ENCODE measurements around the gene HCFC1. TPM values are rescaled to one million over a fixed set of nuclear protein-coding genes. Genes with fewer than 3 reads are reported as not detected.
A peak's percentile ranks its signal among the peaks of the same experiment; 100 is the strongest.

Gene HCFC1
- polyA plus RNA-seq, 3 donors = 1.9 to 21.8 (median 3.8) TPM

DNA sequence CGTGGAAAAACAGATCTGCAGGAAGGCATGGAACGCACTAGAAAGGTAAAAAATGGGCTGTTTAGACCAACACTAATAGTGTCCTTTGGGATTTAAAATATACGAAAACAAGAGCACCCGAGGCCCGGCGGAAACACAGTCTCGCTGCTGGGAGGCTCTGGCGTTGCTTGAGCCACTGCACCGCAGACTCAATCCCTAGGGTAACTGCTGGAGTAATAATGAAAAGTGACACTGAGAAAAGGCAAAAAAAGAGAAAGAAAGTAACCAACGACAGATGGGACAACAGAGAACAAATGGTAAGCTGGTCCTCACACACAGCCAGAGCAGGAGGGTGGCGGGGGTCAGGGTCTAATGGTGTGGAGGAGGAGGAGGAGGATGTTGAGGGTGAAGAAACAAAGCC, 32.7 kb upstream of the HCFC1 start:
- intact Hi-C loops (cut with micrococcal nuclease) = no loop called here
- peaks cover 56% of the 10 kb centered on the region for H3K4me1 Mint-ChIP-seq
- peaks cover 0 to 45% (median 0%) of the 10 kb centered on the region in 3 donors for H3K27me3 Mint-ChIP-seq (ENCODE audit: low read depth in 3 of 3)
- peak overlapping the region in 1 of 7 donors; percentile 52 for H3K27ac Mint-ChIP-seq
- Histone ChIP-seq H3K27ac (ENCODE audit: low read depth in 1 of 2, low read length in 2 of 2) (no peak overlapping the region), H3K79me2 (ENCODE audit: insufficient read depth, low read length) (no peaks in the 10 kb centered on the region), H3K9me3 (replicated peaks in 1 of 2; ENCODE audit: control insufficient read depth in 1 of 2, insufficient read depth in 1 of 2, low read length in 2 of 2) (peaks cover 0 to 5% of the 10 kb centered on the region in 2 donors), H3K4me1 (ENCODE audit: control insufficient read depth in 1 of 2, insufficient read depth in 2 of 2, low read length in 2 of 2) (peaks cover 60 to 66% of the 10 kb centered on the region in 2 donors), H3K4me3 (replicated peaks in 1 of 3; ENCODE audit: low read depth in 2 of 3, low read length in 3 of 3) (no peak overlapping the region), H3K36me3 (replicated peaks in 1 of 2; ENCODE audit: control insufficient read depth in 1 of 2, insufficient read depth in 2 of 2, low read length in 2 of 2) (peaks cover 0 to 7% of the 10 kb centered on the region in 2 donors), H2AFZ (ENCODE audit: insufficient read depth, low read depth, low read length, poor library complexity, severe bottlenecking) (no peak overlapping the region), H3K9ac (ENCODE audit: insufficient read depth, low read length, poor library complexity, severe bottlenecking) (no peak overlapping the region), H4K20me1 (ENCODE audit: insufficient read depth, low read length) (no peaks in the 10 kb centered on the region), H3K4me2 (replicated peaks; ENCODE audit: extremely low read depth, low read length, poor library complexity, severe bottlenecking) (no peak overlapping the region), H3K27me3 (ENCODE audit: control insufficient read depth in 2 of 2, insufficient read depth in 2 of 2, low read length in 2 of 2) (peaks cover 0 to 2% of the 10 kb centered on the region in 2 donors)
- peaks cover 0 to 9% (median 0%) of the 10 kb centered on the region in 7 donors for H3K9me3 Mint-ChIP-seq
- DNase-seq = no peak
- TF ChIP-seq CTCF (IDR thresholded peaks at IDR 0.05) = no peak
- peaks cover 18 to 24% of the 10 kb centered on the region in 2 donors for H3K36me3 Mint-ChIP-seq
- H3K4me3 Mint-ChIP-seq = no peak overlapping the region
- WGBS (ENCODE audit: insufficient coverage) = 93% methylated on average over 2 of the region's 11 CpGs

GRCh38 chrX:154002215-154002719, 30.6 kb upstream of the HCFC1 start:
- H3K27me3 Mint-ChIP-seq (ENCODE audit: low read depth in 3 of 3) = peaks cover 0 to 53% (median 0%) of the 10 kb centered on the region in 3 donors
- peak overlapping the region; percentile 93 to 97 (median 95) for H3K27ac Mint-ChIP-seq
- H3K4me3 Mint-ChIP-seq = peak overlapping the region; percentile 66 to 88
- peak overlapping the region; percentile 37 for H2AFZ ChIP-seq (ENCODE audit: insufficient read depth, low read depth, low read length, poor library complexity, severe bottlenecking)
- peak overlapping the region; percentile 83 to 91 for H3K27ac ChIP-seq (ENCODE audit: low read depth in 1 of 2, low read length in 2 of 2)
- H3K79me2 ChIP-seq (ENCODE audit: insufficient read depth, low read length) = no peaks in the 10 kb centered on the region
- peaks cover 0 to 9% (median 0%) of the 10 kb centered on the region in 7 donors for H3K9me3 Mint-ChIP-seq
- peak overlapping the region; percentile 72 for H3K4me2 ChIP-seq (replicated peaks; ENCODE audit: extremely low read depth, low read length, poor library complexity, severe bottlenecking)
- peaks cover 0 to 3% of the 10 kb centered on the region in 2 donors for H3K27me3 ChIP-seq (ENCODE audit: control insufficient read depth in 2 of 2, insufficient read depth in 2 of 2, low read length in 2 of 2)
- DNase-seq = peak; percentile 75 to 88 (median 81)
- peak overlapping the region in 2 of 3 experiments; percentile 26 to 66 for H3K4me3 ChIP-seq (replicated peaks in 1 of 3; ENCODE audit: low read depth in 2 of 3, low read length in 3 of 3)
- intact Hi-C loops (cut with micrococcal nuclease) = no loop called here
- peaks cover 0 to 7% of the 10 kb centered on the region in 2 donors for H3K36me3 ChIP-seq (replicated peaks in 1 of 2; ENCODE audit: control insufficient read depth in 1 of 2, insufficient read depth in 2 of 2, low read length in 2 of 2)
- 0% methylated on average over 8 of the region's 17 CpGs for WGBS (ENCODE audit: insufficient coverage)
- no peaks in the 10 kb centered on the region for H4K20me1 ChIP-seq (ENCODE audit: insufficient read depth, low read length)
- H3K9me3 ChIP-seq (replicated peaks in 1 of 2; ENCODE audit: control insufficient read depth in 1 of 2, insufficient read depth in 1 of 2, low read length in 2 of 2) = peaks cover 0 to 5% of the 10 kb centered on the region in 2 donors
- H3K4me1 Mint-ChIP-seq = peaks cover 40% of the 10 kb centered on the region
- H3K9ac ChIP-seq (ENCODE audit: insufficient read depth, low read length, poor library complexity, severe bottlenecking) = peak overlapping the region; percentile 53
- peaks cover 10 to 12% of the 10 kb centered on the region in 2 donors for H3K36me3 Mint-ChIP-seq
- no peak for TF ChIP-seq CTCF (IDR thresholded peaks at IDR 0.05)
- peaks cover 43 to 47% of the 10 kb centered on the region in 2 donors for H3K4me1 ChIP-seq (ENCODE audit: control insufficient read depth in 1 of 2, insufficient read depth in 2 of 2, low read length in 2 of 2)

Measured in CD14-positive monocyte (primary cell).